Colon (tissue), 2 donors: ENCODE measurements around the gene CUL2.
"Not testable (repeated sequence)": the region's sequence is repeated elsewhere in the genome, so short reads cannot be mapped to it uniquely, and the experiment has no call there.

ENCODE experiments used
- FAIRE-seq: peaks from 2 replicates; lab custom pipeline; 2012; peaks lifted over from hg19 to GRCh38; lab: Jason Lieb, UNC
- donor health status: control.
- donor health status: control.

The CUL2 gene

DNA sequence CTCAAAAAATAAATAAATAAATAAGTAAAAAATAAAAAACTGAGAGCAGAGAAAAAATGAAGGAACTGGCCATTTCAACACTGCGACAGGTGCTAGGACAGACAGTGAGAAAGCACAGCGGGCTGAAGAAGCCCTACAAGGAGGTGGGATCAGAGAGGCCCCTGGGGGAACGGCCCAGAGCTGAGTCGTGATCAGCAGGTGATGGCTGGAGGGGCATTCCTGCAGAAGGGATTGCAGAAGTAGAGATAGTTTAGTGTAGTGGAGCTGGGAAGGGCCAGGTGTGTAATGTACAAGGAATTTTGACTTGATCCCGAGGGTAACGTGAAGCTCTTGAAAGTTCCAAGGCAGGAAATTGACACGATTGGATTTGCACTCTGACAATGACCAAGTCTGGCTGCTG lies 112.1 kb downstream of the CUL2 start:
- no peak for FAIRE-seq

GRCh38 chr10:34976380-34976910 lies 113.7 kb downstream of the CUL2 start:
- FAIRE-seq: not testable (repeated sequence)

DNA sequence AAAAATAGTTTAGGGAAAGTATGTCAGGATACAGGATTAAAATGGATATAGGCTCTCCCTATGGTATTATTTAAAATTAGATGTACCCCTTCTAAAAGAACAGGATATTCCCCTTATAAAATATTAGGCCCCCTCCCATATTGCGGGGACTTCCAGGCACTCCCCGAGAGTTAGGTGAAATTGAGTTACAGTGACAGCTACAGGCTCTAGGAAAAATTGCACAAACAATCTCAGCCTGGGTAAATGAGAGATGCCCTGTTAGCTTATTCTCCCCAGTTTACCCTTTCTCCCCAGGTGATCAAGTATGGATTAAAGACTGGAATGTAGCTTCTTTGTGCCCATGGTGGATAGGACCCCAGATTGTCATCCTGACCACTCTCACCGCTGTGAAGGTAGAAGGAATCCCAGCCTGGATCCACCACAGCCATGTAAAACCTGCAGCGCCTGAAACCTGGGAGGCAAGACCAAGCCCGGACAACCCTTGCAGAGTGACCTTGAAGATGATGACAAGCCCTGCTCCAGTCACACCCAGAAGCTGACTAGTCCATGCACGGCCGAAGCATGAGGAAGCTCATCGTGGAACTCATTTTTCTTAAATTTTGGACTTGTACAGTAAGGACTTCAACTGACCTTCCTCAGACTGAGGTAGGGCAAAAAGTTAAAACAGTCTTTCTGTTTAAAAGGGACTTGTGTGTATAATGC lies 115.6 kb downstream of the CUL2 start:
- not testable (repeated sequence) for FAIRE-seq

- FAIRE-seq: not testable (repeated sequence)
Measured at GRCh38 chr10:34973757-34974156, 116.4 kb downstream of the CUL2 start.

DNA sequence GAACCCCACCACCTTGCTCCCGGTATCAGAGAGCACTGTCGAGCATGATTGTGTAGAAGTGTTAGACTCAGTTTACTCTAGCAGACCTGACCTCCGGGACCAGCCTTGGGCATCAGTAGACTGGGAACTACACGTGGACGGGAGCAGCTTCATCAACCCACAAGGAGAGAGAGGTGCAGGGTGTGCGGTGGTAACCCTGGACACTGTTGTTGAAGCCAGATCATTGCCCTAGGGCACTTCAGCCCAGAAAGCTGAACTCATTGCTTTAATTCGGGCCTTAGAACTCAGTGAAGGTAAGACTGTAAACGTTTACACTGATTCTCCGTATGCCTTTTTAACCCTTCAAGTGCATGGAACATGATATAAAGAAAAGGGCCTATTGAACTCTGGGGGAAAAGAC lies 117.0 kb downstream of the CUL2 start:
- not testable (repeated sequence) for FAIRE-seq

DNA sequence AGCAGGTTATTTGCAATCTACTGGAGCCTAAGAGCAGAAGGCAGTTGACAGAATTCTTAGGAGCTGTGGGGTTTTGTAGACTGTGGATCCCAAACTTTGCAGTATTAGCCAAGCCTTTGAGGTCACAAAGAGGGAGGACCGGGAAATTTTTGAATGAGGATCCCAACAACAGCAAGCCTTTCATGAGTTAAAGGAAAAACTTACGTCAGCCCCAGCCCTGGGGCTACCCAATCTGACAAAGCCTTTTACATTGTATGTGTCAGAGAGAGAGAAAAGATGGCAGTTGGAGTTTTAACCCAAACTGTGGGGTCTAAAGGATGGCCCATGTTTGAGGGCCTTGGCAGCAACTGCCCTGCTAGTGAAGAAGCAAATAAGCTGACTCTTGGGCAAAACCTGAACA lies 117.5 kb downstream of the CUL2 start:
- FAIRE-seq: not testable (repeated sequence)

- FAIRE-seq: not testable (repeated sequence)
Measured at GRCh38 chr10:34971606-34972334, 118.4 kb downstream of the CUL2 start.

DNA sequence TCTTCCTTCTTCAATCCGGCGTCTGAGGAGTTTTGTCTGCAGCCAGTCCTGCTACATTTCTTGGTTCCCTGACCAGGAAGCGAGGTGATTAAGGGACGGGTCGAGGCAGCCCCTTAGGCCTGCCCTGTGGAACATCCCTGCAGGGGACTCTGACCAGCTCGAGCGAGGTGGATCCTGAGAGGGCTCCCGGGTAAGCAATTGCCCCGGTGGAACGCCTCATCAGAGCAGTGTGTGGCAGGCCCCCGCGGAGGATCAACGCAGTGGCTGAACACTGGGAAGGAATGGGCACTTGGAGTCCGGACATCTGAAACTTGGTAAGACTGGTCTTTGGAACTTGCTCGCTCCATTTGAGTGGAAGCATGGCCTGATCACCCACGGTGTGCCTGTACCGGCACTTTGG lies 121.0 kb downstream of the CUL2 start:
- no peak for FAIRE-seq

GRCh38 chr10:34967335-34967880 lies 122.7 kb downstream of the CUL2 start:
- no peak for FAIRE-seq

GRCh38 chr10:34966451-34966850 lies 123.7 kb downstream of the CUL2 start:
- no peak for FAIRE-seq

- no peak for FAIRE-seq
Measured at GRCh38 chr10:34966040-34966439, 124.1 kb downstream of the CUL2 start.

GRCh38 chr10:34964166-34964800 lies 125.9 kb downstream of the CUL2 start:
- no peak for FAIRE-seq

GRCh38 chr10:34962866-34963265 lies 127.3 kb downstream of the CUL2 start:
- no peak for FAIRE-seq

- FAIRE-seq: no peak
Measured at GRCh38 chr10:34960983-34961382, 129.2 kb downstream of the CUL2 start.

- no peak for FAIRE-seq
Measured at GRCh38 chr10:34959786-34960185, 130.4 kb downstream of the CUL2 start.

DNA sequence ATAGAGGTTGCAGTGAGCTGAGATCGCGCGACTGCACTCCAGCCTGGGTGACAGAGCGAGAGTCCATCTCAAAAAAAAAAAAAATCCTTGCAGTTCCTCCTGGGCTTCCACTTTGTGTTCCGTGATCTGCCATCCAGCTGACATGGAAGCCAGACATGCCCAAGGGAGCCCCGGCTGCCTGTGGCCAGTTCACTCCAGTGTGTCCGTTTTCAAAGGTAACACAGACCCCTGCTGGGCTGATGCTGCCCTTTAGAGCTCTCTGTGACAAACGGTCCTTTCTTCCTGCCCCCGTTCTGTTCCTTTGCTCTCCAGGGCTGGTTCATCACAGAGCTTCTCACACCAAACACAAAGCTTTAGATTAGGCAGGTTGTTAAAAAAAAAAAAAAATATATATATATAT lies 130.8 kb downstream of the CUL2 start:
- FAIRE-seq: no peak
